ENCODE measurements around the gene CLTCL1. TPM values are rescaled to one million over a fixed set of nuclear protein-coding genes. Genes with fewer than 3 reads are reported as not detected.

Gene CLTCL1
- total and polyA plus RNA-seq, 9 of the 15 experiments (the other 6 are each of a cell fraction or from before 2014, with no cell fraction given), result 1.1 to 11.7 (median 5.0) TPM

- TF ChIP-seq IRF9 (tag; IDR thresholded peaks at IDR 0.05) (no peak), ZNF232 (CRISPR knock-in tag; IDR thresholded peaks at IDR 0.05) (no peak), ZNF764 (CRISPR knock-in tag; IDR thresholded peaks at IDR 0.05; ENCODE audit: low read depth) (peak; percentile 69; the same call in 1 of the 2 replicates), HMGN3 (IDR thresholded peaks at IDR 0.05; ENCODE audit: borderline replicate concordance, extremely low read depth, insufficient read length, low read depth, low read length) (no peak), BHLHE40 (IDR thresholded peaks at IDR 0.05; ENCODE audit: low read length) (peak; percentile 34; the same call in 1 of the 2 replicates), ZNF134 (CRISPR knock-in tag; conservative IDR thresholded peaks at IDR 0.05) (no peak), NCOA1 (IDR thresholded peaks at IDR 0.05; ENCODE audit: low read depth) (no peak), SAP30 (IDR thresholded peaks at IDR 0.05; ENCODE audit: borderline replicate concordance, insufficient read depth, low read depth, low read length, poor library complexity, severe bottlenecking) (peak; percentile 97), TEAD2 (tag; IDR thresholded peaks at IDR 0.05) (no peak), DLX4 (CRISPR knock-in tag; IDR thresholded peaks at IDR 0.05) (no peak), ESRRA (IDR thresholded peaks at IDR 0.05; ENCODE audit: borderline replicate concordance, low read depth) (no peak), MXI1 (IDR thresholded peaks at IDR 0.05; ENCODE audit: low read depth, low read length) (peak; percentile 88), ZBTB43 (CRISPR knock-in tag; IDR thresholded peaks at IDR 0.05) (no peak), FOXK2 (conservative IDR thresholded peaks at IDR 0.05 in 1 of 2, IDR thresholded peaks at IDR 0.05 in 1 of 2; ENCODE audit: low read depth in 2 of 2) (no peak), ETV6 (IDR thresholded peaks at IDR 0.05; ENCODE audit: borderline replicate concordance in 1 of 2, low read depth in 2 of 2, low read length in 1 of 2) (no peak; a peak in 1 of 4 replicates), ETV6 (CRISPR knock-in tag; IDR thresholded peaks at IDR 0.05; ENCODE audit: borderline replicate concordance) (no peak), E2F1 (CRISPR knock-in tag; IDR thresholded peaks at IDR 0.05) (peak; percentile 45; the same call in 1 of the 2 replicates), ADNP (tag; IDR thresholded peaks at IDR 0.05) (no peak), CBFA2T2 (conservative IDR thresholded peaks at IDR 0.05) (no peak), GTF2E2 (tag; IDR thresholded peaks at IDR 0.05) (no peak), HDAC3 (IDR thresholded peaks at IDR 0.05; ENCODE audit: borderline replicate concordance, partially characterized antibody) (no peak), RNF2 (IDR thresholded peaks at IDR 0.05) (no peak), SAFB2 (IDR thresholded peaks at IDR 0.05; ENCODE audit: borderline replicate concordance, low read depth, low read length, severe bottlenecking) (no peak), TAF1 (IDR thresholded peaks at IDR 0.05; ENCODE audit: control insufficient read depth, extremely low read depth, insufficient read depth, low read length, severe bottlenecking) (no peak)
These were observed 112.6 kb downstream of the CLTCL1 start, which contains the start of gene SLC25A1 (continued) for GRCh38 chr22:19178657-19179496.
